IMR-90 (cell line): ENCODE results near the gene PILRA. TPM values are rescaled to one million over a fixed set of nuclear protein-coding genes. Genes with fewer than 3 reads are reported as not detected.

ENCODE experiments used
- BHLHE40 ChIP-seq: fragments of 150-350 bp; IDR thresholded peaks from 2 replicates; pipeline ENCODE4 v1.6.1; 2016; ENCODE audit warnings: mild to moderate bottlenecking, low read depth, low read length
- polyA plus RNA-seq, 3 experiments: library from polyadenylated mRNA; depleted of rRNA; stranded (reverse); fragments of >200 nt; gene quantifications; 2 replicates each; pipeline ENCODE4 v1.2.3, GENCODE V29; 2012; ENCODE audit warnings: low replicate concordance in 1 of 3
- total RNA-seq: library from RNA; depleted of rRNA; stranded (reverse); fragments of >200 nt; gene quantifications from 2 replicates; pipeline ENCODE4 v1.2.3, GENCODE V29; 2012
- TF ChIP-seq, protein P1 (sequence below): conservative IDR thresholded peaks from 2 replicates; pipeline ENCODE4 v1.5.1; 2012; ENCODE audit warnings: mild to moderate bottlenecking, low read depth, low read length, improper control_type of control experiment

The PILRA gene
- total and polyA plus RNA-seq, 2 of the 4 experiments (the other 2 are of a cell fraction) = 0.56 TPM; not detected in 1

DNA sequence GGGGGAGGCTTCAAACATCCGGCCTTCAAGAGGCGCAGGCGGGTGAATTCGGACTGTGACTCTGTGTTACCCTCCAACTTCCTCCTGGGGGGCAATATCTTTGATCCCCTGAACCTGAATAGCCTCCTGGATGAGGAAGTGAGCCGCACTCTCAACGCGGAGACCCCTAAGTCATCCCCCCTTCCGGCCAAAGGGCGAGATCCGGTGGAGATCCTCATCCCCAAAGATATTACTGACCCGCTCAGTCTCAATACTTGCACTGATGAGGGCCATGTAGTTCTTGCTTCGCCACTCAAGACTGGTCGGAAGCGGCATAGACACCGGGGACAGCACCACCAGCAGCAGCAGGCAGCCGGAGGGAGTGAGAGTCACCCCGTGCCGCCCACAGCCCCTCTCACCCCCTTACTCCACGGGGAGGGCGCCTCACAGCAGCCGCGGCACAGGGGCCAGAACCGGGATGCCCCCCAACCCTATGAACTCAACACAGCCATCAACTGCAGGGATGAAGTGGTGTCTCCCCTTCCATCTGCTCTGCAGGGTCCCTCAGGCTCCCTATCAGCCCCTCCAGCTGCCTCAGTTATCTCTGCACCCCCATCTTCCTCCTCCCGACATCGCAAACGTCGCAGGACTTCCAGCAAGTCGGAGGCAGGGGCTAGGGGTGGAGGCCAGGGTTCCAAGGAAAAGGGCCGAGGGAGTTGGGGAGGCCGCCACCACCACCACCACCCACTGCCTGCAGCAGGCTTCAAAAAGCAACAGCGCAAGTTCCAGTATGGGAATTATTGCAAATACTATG lies 57.4 kb downstream of the PILRA start (continued):
- TF ChIP-seq, protein P1, sequence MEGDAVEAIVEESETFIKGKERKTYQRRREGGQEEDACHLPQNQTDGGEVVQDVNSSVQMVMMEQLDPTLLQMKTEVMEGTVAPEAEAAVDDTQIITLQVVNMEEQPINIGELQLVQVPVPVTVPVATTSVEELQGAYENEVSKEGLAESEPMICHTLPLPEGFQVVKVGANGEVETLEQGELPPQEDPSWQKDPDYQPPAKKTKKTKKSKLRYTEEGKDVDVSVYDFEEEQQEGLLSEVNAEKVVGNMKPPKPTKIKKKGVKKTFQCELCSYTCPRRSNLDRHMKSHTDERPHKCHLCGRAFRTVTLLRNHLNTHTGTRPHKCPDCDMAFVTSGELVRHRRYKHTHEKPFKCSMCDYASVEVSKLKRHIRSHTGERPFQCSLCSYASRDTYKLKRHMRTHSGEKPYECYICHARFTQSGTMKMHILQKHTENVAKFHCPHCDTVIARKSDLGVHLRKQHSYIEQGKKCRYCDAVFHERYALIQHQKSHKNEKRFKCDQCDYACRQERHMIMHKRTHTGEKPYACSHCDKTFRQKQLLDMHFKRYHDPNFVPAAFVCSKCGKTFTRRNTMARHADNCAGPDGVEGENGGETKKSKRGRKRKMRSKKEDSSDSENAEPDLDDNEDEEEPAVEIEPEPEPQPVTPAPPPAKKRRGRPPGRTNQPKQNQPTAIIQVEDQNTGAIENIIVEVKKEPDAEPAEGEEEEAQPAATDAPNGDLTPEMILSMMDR = no peak
- TF ChIP-seq BHLHE40 = no peak
